Endodermal cell (in vitro differentiated cells): ENCODE data around the gene TMEM150A. TPM values are rescaled to one million over a fixed set of nuclear protein-coding genes. Genes with fewer than 3 reads are reported as not detected.
A peak's percentile ranks its signal among the peaks of the same experiment; 100 is the strongest.

ENCODE experiments used
- DNase-seq: peaks from one replicate; pipeline ENCODE4 v3.0.0-alpha.2; 2017
- H3K27ac ChIP-seq: 2 replicates; pipeline ENCODE4 v1.5.1; 2013; ENCODE audit warnings: mild to moderate bottlenecking, low read depth, low read length, moderate library complexity
- H3K27me3 ChIP-seq: 2 replicates; pipeline ENCODE4 v1.6.1; 2013; ENCODE audit warnings: mild to moderate bottlenecking, low read length, moderate library complexity; ENCODE audit not compliant: insufficient read depth, control insufficient read depth, poor library complexity, severe bottlenecking
- H3K36me3 ChIP-seq: 2 replicates; pipeline ENCODE4 v1.7.0; 2013; ENCODE audit warnings: mild to moderate bottlenecking, low read length, moderate library complexity; ENCODE audit not compliant: control insufficient read depth, insufficient read depth
- H3K4me1 ChIP-seq: one replicate; pipeline ENCODE4 v1.7.0; 2013; ENCODE audit warnings: low read length; ENCODE audit not compliant: control insufficient read depth, insufficient read depth
- H3K4me3 ChIP-seq: 2 replicates; pipeline ENCODE4 v1.5.1; 2013; ENCODE audit warnings: mild to moderate bottlenecking, low read length, moderate library complexity
- H3K9ac ChIP-seq: 2 replicates; pipeline ENCODE4 v1.6.1; 2013; ENCODE audit warnings: mild to moderate bottlenecking, low read length, moderate library complexity; ENCODE audit not compliant: poor library complexity, severe bottlenecking; ENCODE audit errors: extremely low read depth
- H3K9me3 ChIP-seq: 2 replicates; pipeline ENCODE4 v1.6.1; 2013; ENCODE audit warnings: mild to moderate bottlenecking, low read length, moderate library complexity; ENCODE audit not compliant: control insufficient read depth
- H3K27ac Mint-ChIP-seq: 2 replicates; pipeline ENCODE4 v1.8.0; 2020; ENCODE audit warnings: mixed read lengths
- H3K27me3 Mint-ChIP-seq: 2 replicates; pipeline ENCODE4 v1.8.0; 2021; ENCODE audit warnings: mild to moderate bottlenecking, mixed read lengths; ENCODE audit not compliant: insufficient read depth
- H3K36me3 Mint-ChIP-seq: 2 replicates; pipeline ENCODE4 v1.8.0; 2020; ENCODE audit warnings: low read depth, mixed read lengths
- H3K4me1 Mint-ChIP-seq: 2 replicates; pipeline ENCODE4 v1.8.0; 2020; ENCODE audit warnings: mixed read lengths
- H3K4me3 Mint-ChIP-seq: 2 replicates; pipeline ENCODE4 v1.8.0; 2020; ENCODE audit warnings: mild to moderate bottlenecking, moderate library complexity, mixed read lengths
- H3K9me3 Mint-ChIP-seq: 2 replicates; pipeline ENCODE4 v1.8.0; 2020; ENCODE audit warnings: mild to moderate bottlenecking, mixed read lengths
- WGBS, 2 experiments: methylation state at CpG; one replicate each; pipeline versions ENCODE4 v1.1.5 to v1.1.7; 2013; ENCODE audit warnings: missing lambda C conversion rate in 2 of 2, mixed read lengths in 1 of 2; ENCODE audit not compliant: insufficient coverage in 1 of 2, insufficient read length in 1 of 2; 5-methylcytosine and 5-hydroxymethylcytosine counted together
- total RNA-seq, 2 donors: library from RNA; stranded (reverse); fragmentation: NEBNext Ultra II Directional in 1 of 2; extraction: Animal tissue kit (Norgen Biotek cat#: 25700) in 1 of 2; gene quantifications; 2 replicates in 1 of 2; 3 replicates in 1 of 2; pipeline ENCODE4 v1.2.1, GENCODE V29; 2021
- TF ChIP-seq, protein P1 (sequence below): fragments of 200-600 bp; sonication (generic); conservative IDR thresholded peaks from 2 replicates; pipeline ENCODE4 v1.5.0; 2021; ENCODE audit warnings: antibody characterized with exemption, mild to moderate bottlenecking

TMEM150A gene
- total RNA-seq, 2 donors from 2014 or later = 23.8 to 32.2 TPM

DNA sequence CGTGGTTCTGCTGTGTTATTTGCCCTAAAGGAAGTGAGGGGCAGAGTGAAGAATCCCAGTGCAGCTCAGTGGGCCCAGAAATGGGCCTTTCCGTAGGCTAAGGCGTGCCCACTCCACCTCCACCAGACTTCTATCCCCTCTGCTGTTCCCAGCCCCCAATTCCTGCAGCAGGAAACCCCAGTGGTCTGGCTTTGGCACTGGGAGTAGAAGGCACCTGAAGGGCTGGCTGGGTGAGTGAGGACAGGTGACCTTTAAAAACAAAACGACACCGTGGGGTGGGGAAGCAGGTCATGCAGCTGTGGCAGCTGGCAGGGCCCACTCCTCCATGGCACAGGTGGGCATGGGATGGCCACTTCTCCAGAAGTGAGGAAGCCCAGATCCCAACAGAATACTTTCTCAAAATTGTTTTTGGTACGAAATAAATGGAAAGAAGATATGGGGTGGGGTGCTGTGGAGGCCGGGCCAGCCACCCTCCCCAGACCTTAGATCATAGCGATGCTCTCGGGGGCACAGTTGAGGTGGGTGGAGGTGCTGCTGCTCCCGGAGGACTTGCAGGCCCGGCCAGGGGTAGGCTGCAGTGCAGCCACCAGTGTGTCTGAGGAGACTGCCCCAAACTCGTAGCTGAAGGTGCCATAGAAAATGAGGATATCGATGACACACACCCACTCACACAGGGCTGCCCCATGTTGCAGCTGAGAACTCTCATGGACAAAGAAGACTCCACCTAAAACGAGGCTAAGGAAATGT is 3.7 kb downstream of the TMEM150A start:
- TF ChIP-seq, protein P1, sequence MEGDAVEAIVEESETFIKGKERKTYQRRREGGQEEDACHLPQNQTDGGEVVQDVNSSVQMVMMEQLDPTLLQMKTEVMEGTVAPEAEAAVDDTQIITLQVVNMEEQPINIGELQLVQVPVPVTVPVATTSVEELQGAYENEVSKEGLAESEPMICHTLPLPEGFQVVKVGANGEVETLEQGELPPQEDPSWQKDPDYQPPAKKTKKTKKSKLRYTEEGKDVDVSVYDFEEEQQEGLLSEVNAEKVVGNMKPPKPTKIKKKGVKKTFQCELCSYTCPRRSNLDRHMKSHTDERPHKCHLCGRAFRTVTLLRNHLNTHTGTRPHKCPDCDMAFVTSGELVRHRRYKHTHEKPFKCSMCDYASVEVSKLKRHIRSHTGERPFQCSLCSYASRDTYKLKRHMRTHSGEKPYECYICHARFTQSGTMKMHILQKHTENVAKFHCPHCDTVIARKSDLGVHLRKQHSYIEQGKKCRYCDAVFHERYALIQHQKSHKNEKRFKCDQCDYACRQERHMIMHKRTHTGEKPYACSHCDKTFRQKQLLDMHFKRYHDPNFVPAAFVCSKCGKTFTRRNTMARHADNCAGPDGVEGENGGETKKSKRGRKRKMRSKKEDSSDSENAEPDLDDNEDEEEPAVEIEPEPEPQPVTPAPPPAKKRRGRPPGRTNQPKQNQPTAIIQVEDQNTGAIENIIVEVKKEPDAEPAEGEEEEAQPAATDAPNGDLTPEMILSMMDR = no peak
- Mint-ChIP-seq H3K4me3 (no peak overlapping the region), H3K4me1 (peaks cover 22% of the 10 kb centered on the region), H3K27me3 (no peaks in the 10 kb centered on the region), H3K9me3 (no peaks in the 10 kb centered on the region), H3K27ac (no peak overlapping the region), H3K36me3 (peaks cover 26% of the 10 kb centered on the region)
- H3K9ac ChIP-seq = no peak overlapping the region
- no peaks in the 10 kb centered on the region for H3K27me3 ChIP-seq
- H3K4me3 ChIP-seq = peak overlapping the region; percentile 56
- H3K4me1 ChIP-seq = peaks cover 8% of the 10 kb centered on the region
- no peaks in the 10 kb centered on the region for H3K9me3 ChIP-seq
- WGBS, 2 experiments = 91 to 94% methylated on average over 7 to 14 of the region's 14 CpGs
- H3K36me3 ChIP-seq = peaks cover 30% of the 10 kb centered on the region
- no peak overlapping the region for H3K27ac ChIP-seq
- DNase-seq = peak; percentile 36

DNA sequence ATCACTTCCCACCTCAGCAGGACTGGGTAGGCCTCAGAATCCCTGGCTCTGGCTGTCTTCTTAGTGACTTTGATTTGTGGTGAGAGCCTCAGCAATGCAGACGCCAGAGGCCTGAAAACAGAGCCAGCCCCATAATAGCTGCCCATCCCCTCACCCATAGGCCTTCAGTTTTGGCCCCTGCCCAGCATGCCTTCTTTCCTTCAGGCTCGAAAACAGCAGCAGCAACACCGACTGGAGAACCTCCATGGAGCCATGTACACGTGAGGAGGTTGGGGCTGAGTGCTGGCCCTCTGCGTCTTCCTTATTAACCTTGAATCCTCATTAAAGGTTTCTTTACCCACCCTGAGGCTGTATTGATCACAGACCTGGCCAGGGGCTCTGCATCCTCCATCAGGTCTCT is 5.3 kb downstream of the TMEM150A start:
- H3K9ac ChIP-seq = no peak overlapping the region
- Mint-ChIP-seq H3K27me3 (no peaks in the 10 kb centered on the region), H3K4me3 (peak overlapping the region; percentile 99), H3K4me1 (peaks cover 21% of the 10 kb centered on the region), H3K36me3 (peaks cover 26% of the 10 kb centered on the region), H3K9me3 (no peaks in the 10 kb centered on the region), H3K27ac (no peak overlapping the region)
- peaks cover 8% of the 10 kb centered on the region for H3K4me1 ChIP-seq
- WGBS, 2 experiments = 94 to 100% methylated on average over 4 to 5 of the region's 5 CpGs
- no peaks in the 10 kb centered on the region for H3K9me3 ChIP-seq
- no peaks in the 10 kb centered on the region for H3K27me3 ChIP-seq
- no peak for DNase-seq
- peak overlapping the region; percentile 91 for H3K4me3 ChIP-seq
- H3K27ac ChIP-seq = no peak overlapping the region
- TF ChIP-seq, protein P1 = no peak
- H3K36me3 ChIP-seq = peaks cover 30% of the 10 kb centered on the region

DNA sequence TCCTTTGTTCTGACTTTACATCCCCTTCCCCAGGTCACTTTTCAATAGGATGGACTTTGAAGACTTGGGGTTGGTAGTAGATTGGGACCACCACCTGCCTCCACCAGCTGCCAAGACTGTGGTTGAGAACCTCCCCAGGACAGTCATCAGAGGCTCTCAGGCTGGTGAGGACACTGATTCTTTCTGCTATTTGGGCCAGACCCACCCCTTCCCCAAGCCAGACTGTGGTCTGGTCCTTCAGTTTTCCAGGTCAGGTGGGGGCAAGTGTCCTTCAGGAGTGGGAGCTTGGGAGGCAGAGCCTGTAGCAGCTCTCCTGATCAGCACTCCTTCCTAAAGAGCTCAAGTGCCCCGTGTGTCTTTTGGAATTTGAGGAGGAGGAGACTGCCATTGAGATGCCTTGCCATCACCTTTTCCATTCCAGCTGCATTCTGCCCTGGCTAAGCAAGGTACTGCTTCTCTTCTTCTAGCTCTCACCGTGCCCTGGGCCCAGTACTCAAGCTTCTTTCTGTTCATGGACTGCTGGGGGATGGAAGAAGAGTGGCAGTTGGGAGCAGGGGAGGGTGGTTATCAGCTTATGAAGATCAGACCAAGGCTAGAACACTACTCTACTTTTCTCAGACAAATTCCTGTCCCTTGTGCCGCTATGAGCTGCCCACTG is 5.9 kb downstream of the TMEM150A start:
- no peak overlapping the region for H3K27ac Mint-ChIP-seq
- peak overlapping the region; percentile 75 for H3K9ac ChIP-seq

More for the DNA sequence above, 5.9 kb downstream of the TMEM150A start:
- no peaks in the 10 kb centered on the region for H3K27me3 ChIP-seq
- H3K9me3 Mint-ChIP-seq = no peaks in the 10 kb centered on the region
- peaks cover 26% of the 10 kb centered on the region for H3K36me3 Mint-ChIP-seq
- WGBS, 2 experiments = 80 to 86% methylated on average over 1 to 3 of the region's 3 CpGs
- TF ChIP-seq, protein P1 = no peak
- peaks cover 21% of the 10 kb centered on the region for H3K4me1 Mint-ChIP-seq
- H3K4me3 Mint-ChIP-seq = peak overlapping the region; percentile 99
- H3K4me1 ChIP-seq = peaks cover 8% of the 10 kb centered on the region
- H3K9me3 ChIP-seq = no peaks in the 10 kb centered on the region
- no peak overlapping the region for H3K27ac ChIP-seq
- peaks cover 30% of the 10 kb centered on the region for H3K36me3 ChIP-seq
- H3K4me3 ChIP-seq = peak overlapping the region; percentile 91
- H3K27me3 Mint-ChIP-seq = no peaks in the 10 kb centered on the region
- no peak for DNase-seq
